OCI-LY3 (cell line): ENCODE results near the gene BTBD18.

Experiments
- CTCF ChIP-seq: fragments of 200-600, 300-600 bp; sonication (generic); IDR thresholded peaks from 2 replicates; pipeline ENCODE4 v1.5.1; 2014; ENCODE audit warnings: antibody characterized with exemption, low read length, low read depth
- EZH2phosphoT487 ChIP-seq: fragments of 200-600 bp; shearing (Covaris generic); IDR thresholded peaks from 2 replicates; pipeline ENCODE4 v1.6.1; 2018; ENCODE audit warnings: antibody characterized with exemption, mixed run types, low read depth

GRCh38 chr11:57764021-57764420 lies 12.4 kb upstream of the BTBD18 start:
- TF ChIP-seq CTCF = no peak
- TF ChIP-seq EZH2phosphoT487 = no peak
